PC-9 (cell line): ENCODE results near the gene SESN1. TPM values are rescaled to one million over a fixed set of nuclear protein-coding genes. Genes with fewer than 3 reads are reported as not detected.

ENCODE experiments used
- BruUV-seq: library from RNA; stranded (reverse); fragments of 400-500 nt; replicated peaks from 2 replicates; lab custom pipeline; 2021; lab: Mats Ljungman, UMichigan
- CTCF ChIA-PET: fragments of 300-600 bp; sonication (Branson Sonifier 250); formaldehyde crosslinking; loops from one replicate; lab custom pipeline; 2022; ENCODE audit warnings: antibody characterized with exemption; lab: Charles Lee
- POLR2A ChIA-PET: fragments of 300-600 bp; sonication (Branson Sonifier 250); formaldehyde crosslinking; loops from one replicate; lab custom pipeline; 2022; ENCODE audit warnings: antibody characterized with exemption; ENCODE audit not compliant: unreplicated experiment; lab: Charles Lee
- DNase-seq, 2 experiments: peaks; one replicate each; pipeline versions ENCODE4 v3.0.0 to v3.0.0-alpha.2; 2015 to 2022; ENCODE audit warnings: mixed read lengths in 1 of 2
- H2AFZ ChIP-seq: fragments of 200-600 bp; sonication (generic); 2 replicates; pipeline ENCODE4 v1.8.1; 2017; ENCODE audit warnings: antibody characterized with exemption
- H3F3A ChIP-seq: fragments of 200-600 bp; sonication (generic); 2 replicates; pipeline ENCODE4 v1.8.1; 2017; ENCODE audit warnings: antibody characterized with exemption, mild to moderate bottlenecking, low read depth; ENCODE audit not compliant: insufficient read depth
- H3K27ac ChIP-seq: fragments of 200-600 bp; sonication (generic); 2 replicates; pipeline ENCODE4 v1.6.1; 2016; ENCODE audit warnings: mixed run types
- H3K27me3 ChIP-seq: fragments of 200-600 bp; sonication (generic); 2 replicates; pipeline ENCODE4 v1.6.1; 2016; ENCODE audit warnings: low read depth, mixed run types; ENCODE audit not compliant: insufficient read depth
- H3K36me3 ChIP-seq: fragments of 200-600 bp; sonication (generic); 2 replicates; pipeline ENCODE4 v1.6.1; 2016; ENCODE audit warnings: low read depth, mixed run types
- H3K4me1 ChIP-seq: fragments of 200-600 bp; sonication (generic); replicated peaks from 2 replicates; pipeline ENCODE4 v1.6.1; 2016; ENCODE audit warnings: mixed run types; ENCODE audit not compliant: insufficient read depth
- H3K4me2 ChIP-seq: fragments of 200-600 bp; sonication (generic); 2 replicates; pipeline ENCODE4 v1.6.1; 2017; ENCODE audit warnings: mixed run types
- H3K4me3 ChIP-seq: fragments of 200-600 bp; sonication (generic); 2 replicates; pipeline ENCODE4 v1.6.1; 2016; ENCODE audit warnings: mixed run types
- H3K79me2 ChIP-seq: fragments of 200-600 bp; sonication (generic); 2 replicates; pipeline ENCODE4 v1.6.1; 2017; ENCODE audit warnings: low read depth, mixed run types
- H3K9me2 ChIP-seq: fragments of 200-600 bp; sonication (generic); 2 replicates; pipeline ENCODE4 v1.8.1; 2017; ENCODE audit warnings: mild to moderate bottlenecking; ENCODE audit not compliant: insufficient read depth
- H3K9me3 ChIP-seq: fragments of 200-600 bp; sonication (generic); 2 replicates; pipeline ENCODE4 v1.8.1; 2016; ENCODE audit warnings: low read depth; ENCODE audit not compliant: insufficient read depth
- H4K20me1 ChIP-seq: fragments of 200-600 bp; sonication (generic); 2 replicates; pipeline ENCODE4 v1.8.1; 2017; ENCODE audit not compliant: insufficient read depth
- CTCF ChIP-seq: fragments of 200-600 bp; sonication (generic); conservative IDR thresholded peaks from 2 replicates; pipeline ENCODE4 v1.6.1; 2017; ENCODE audit warnings: mixed run types, antibody characterized with exemption, mild to moderate bottlenecking, moderate library complexity
- EZH2 ChIP-seq: fragments of 200-600 bp; sonication (generic); IDR thresholded peaks from 2 replicates; pipeline ENCODE4 v1.8.0; 2017; ENCODE audit warnings: antibody characterized with exemption, low read depth
- intact Hi-C: fragments of 100-400 bp; cut with micrococcal nuclease; formaldehyde crosslinking; loops from one replicate; pipeline ENCODE4 v1.10.0; 2022; ENCODE audit not compliant: unreplicated experiment
- total RNA-seq: library from RNA; stranded (reverse); gene quantifications from 2 replicates; pipeline ENCODE4 v1.2.3, GENCODE V29; 2021

The SESN1 gene
- total RNA-seq, 1 experiment from 2014 or later, result 6.5 TPM

- Histone ChIP-seq H3K9me3 (no peaks in the 10 kb centered on the region), H2AFZ (no peak overlapping the region), H3K4me2 (no peak overlapping the region), H3K9me2 (peaks cover 5% of the 10 kb centered on the region), H3K4me3 (no peak overlapping the region), H3K36me3 (no peaks in the 10 kb centered on the region), H3K4me1 (no peaks in the 10 kb centered on the region), H3F3A (no peaks in the 10 kb centered on the region; the same call in 1 of the 2 replicates), H3K79me2 (no peaks in the 10 kb centered on the region), H4K20me1 (no peaks in the 10 kb centered on the region), H3K27ac (no peak overlapping the region), H3K27me3 (no peaks in the 10 kb centered on the region)
- no peak for DNase-seq
- CTCF ChIA-PET, result no interaction called here
- TF ChIP-seq EZH2 (no peak), CTCF (no peak)
- intact Hi-C loops, result no loop called here
- no TSS peak for BruUV-seq
- POLR2A ChIA-PET, result no interaction called here
Observed at GRCh38 chr6:109019911-109020310, 74.7 kb downstream of the SESN1 start.

- H3K9me3 ChIP-seq, result no peaks in the 10 kb centered on the region
- no peak overlapping the region for H3K4me3 ChIP-seq
- H3K27ac ChIP-seq, result no peak overlapping the region
- DNase-seq, result no peak
- H3K9me2 ChIP-seq, result peaks cover 2% of the 10 kb centered on the region
- no peaks in the 10 kb centered on the region; the same call in 1 of the 2 replicates for H3F3A ChIP-seq
- intact Hi-C loops, result no loop called here
- H3K79me2 ChIP-seq, result no peaks in the 10 kb centered on the region
- H2AFZ ChIP-seq, result no peak overlapping the region
- BruUV-seq, result no TSS peak
- H3K36me3 ChIP-seq, result no peaks in the 10 kb centered on the region
- peaks cover 12% of the 10 kb centered on the region for H3K4me1 ChIP-seq
- H4K20me1 ChIP-seq, result no peaks in the 10 kb centered on the region
- no peaks in the 10 kb centered on the region for H3K27me3 ChIP-seq
- ChIA-PET CTCF (no interaction called here), POLR2A (no interaction called here)
- TF ChIP-seq EZH2, result no peak
- no peak for TF ChIP-seq CTCF
- H3K4me2 ChIP-seq, result no peak overlapping the region
Observed at GRCh38 chr6:109015176-109015575, 79.5 kb downstream of the SESN1 start.

GRCh38 chr6:109014606-109015005, 80.0 kb downstream of the SESN1 start:
- no peak overlapping the region for H3K4me3 ChIP-seq
- H3K36me3 ChIP-seq, result no peaks in the 10 kb centered on the region
- no peaks in the 10 kb centered on the region for H4K20me1 ChIP-seq
- no peaks in the 10 kb centered on the region for H3K27me3 ChIP-seq
- no peaks in the 10 kb centered on the region; the same call in 1 of the 2 replicates for H3K9me2 ChIP-seq
- intact Hi-C loops, result no loop called here
- no peaks in the 10 kb centered on the region for H3K79me2 ChIP-seq
- TF ChIP-seq CTCF (no peak), EZH2 (no peak)
- H3K4me2 ChIP-seq, result no peak overlapping the region
- H3K4me1 ChIP-seq, result peaks cover 15% of the 10 kb centered on the region
- H2AFZ ChIP-seq, result no peak overlapping the region
- POLR2A ChIA-PET, result no interaction called here
- BruUV-seq, result no TSS peak
- CTCF ChIA-PET, result no interaction called here
- no peak overlapping the region for H3K27ac ChIP-seq
- H3F3A ChIP-seq, result no peaks in the 10 kb centered on the region; the same call in 1 of the 2 replicates
- no peaks in the 10 kb centered on the region for H3K9me3 ChIP-seq
- no peak for DNase-seq
